Neural cell (in vitro differentiated cells): ENCODE measurements around the gene PSMD3.

Source experiments
- CTCF ChIP-seq: fragments of 450-650 bp; IDR thresholded peaks from 2 replicates; pipeline ENCODE4 v1.5.1; 2014; ENCODE audit warnings: antibody characterized with exemption, mild to moderate bottlenecking, moderate library complexity; ENCODE audit not compliant: poor library complexity, severe bottlenecking
- EP300 ChIP-seq: fragments of 450-650 bp; conservative IDR thresholded peaks from 2 replicates; pipeline ENCODE4 v1.6.1; 2014; ENCODE audit warnings: antibody characterized with exemption, mild to moderate bottlenecking, moderate library complexity; ENCODE audit not compliant: poor library complexity, severe bottlenecking
- EZH2 ChIP-seq: fragments of 200-600, 300-800 bp; shearing (Covaris generic), sonication (generic); IDR thresholded peaks from 2 replicates; pipeline ENCODE4 v1.6.1; 2014; ENCODE audit warnings: antibody characterized with exemption, low read length, borderline replicate concordance, mild to moderate bottlenecking; ENCODE audit not compliant: insufficient read depth, poor library complexity, severe bottlenecking
- POLR2AphosphoS5 ChIP-seq: IDR thresholded peaks from 2 replicates; pipeline ENCODE4 v1.6.1; 2012
- TF ChIP-seq, protein P1 (sequence below): IDR thresholded peaks from 2 replicates; pipeline ENCODE4 v1.6.1; 2012; ENCODE audit warnings: borderline replicate concordance

GRCh38 chr17:39954876-39955275 is 25.7 kb upstream of the PSMD3 start:
- TF ChIP-seq EP300 (no peak), CTCF (no peak), POLR2AphosphoS5 (no peak), EZH2 (no peak)
- TF ChIP-seq, protein P1, sequence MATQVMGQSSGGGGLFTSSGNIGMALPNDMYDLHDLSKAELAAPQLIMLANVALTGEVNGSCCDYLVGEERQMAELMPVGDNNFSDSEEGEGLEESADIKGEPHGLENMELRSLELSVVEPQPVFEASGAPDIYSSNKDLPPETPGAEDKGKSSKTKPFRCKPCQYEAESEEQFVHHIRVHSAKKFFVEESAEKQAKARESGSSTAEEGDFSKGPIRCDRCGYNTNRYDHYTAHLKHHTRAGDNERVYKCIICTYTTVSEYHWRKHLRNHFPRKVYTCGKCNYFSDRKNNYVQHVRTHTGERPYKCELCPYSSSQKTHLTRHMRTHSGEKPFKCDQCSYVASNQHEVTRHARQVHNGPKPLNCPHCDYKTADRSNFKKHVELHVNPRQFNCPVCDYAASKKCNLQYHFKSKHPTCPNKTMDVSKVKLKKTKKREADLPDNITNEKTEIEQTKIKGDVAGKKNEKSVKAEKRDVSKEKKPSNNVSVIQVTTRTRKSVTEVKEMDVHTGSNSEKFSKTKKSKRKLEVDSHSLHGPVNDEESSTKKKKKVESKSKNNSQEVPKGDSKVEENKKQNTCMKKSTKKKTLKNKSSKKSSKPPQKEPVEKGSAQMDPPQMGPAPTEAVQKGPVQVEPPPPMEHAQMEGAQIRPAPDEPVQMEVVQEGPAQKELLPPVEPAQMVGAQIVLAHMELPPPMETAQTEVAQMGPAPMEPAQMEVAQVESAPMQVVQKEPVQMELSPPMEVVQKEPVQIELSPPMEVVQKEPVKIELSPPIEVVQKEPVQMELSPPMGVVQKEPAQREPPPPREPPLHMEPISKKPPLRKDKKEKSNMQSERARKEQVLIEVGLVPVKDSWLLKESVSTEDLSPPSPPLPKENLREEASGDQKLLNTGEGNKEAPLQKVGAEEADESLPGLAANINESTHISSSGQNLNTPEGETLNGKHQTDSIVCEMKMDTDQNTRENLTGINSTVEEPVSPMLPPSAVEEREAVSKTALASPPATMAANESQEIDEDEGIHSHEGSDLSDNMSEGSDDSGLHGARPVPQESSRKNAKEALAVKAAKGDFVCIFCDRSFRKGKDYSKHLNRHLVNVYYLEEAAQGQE = no peak
